Thyroid gland (tissue), 4 donors: ENCODE measurements around the gene CEBPG. TPM values are rescaled to one million over a fixed set of nuclear protein-coding genes. Genes with fewer than 3 reads are reported as not detected.

Experiments
- DNase-seq, 2 donors: peaks; one replicate each; pipeline ENCODE4 v3.0.0-alpha.2; 2019
- H3K27ac ChIP-seq, 3 donors: fragments of 200-600 bp; sonication (generic); 1 replicate in 2 of 3; 2 replicates in 1 of 3; pipeline ENCODE4 v1.5.1; 2016 to 2019; ENCODE audit warnings: mild to moderate bottlenecking in 1 of 3, moderate library complexity in 1 of 3
- H3K27me3 ChIP-seq: fragments of 200-600 bp; sonication (generic); one replicate; pipeline ENCODE4 v1.5.1; 2019
- H3K36me3 ChIP-seq, 2 donors: fragments of 200-600 bp; sonication (generic); one replicate each; pipeline ENCODE4 v1.5.1; 2016 to 2019
- H3K4me1 ChIP-seq, 2 donors: fragments of 200-600 bp; sonication (generic); one replicate each; pipeline ENCODE4 v1.5.1; 2017 to 2019
- H3K4me3 ChIP-seq, 3 donors: fragments of 200-600 bp; sonication (generic); replicated peaks in 1 of 3; 1 replicate in 2 of 3; 2 replicates in 1 of 3; pipeline ENCODE4 v1.5.1; 2016; ENCODE audit warnings: mild to moderate bottlenecking in 1 of 3
- H3K9me3 ChIP-seq: fragments of 200-600 bp; sonication (generic); one replicate; pipeline ENCODE4 v1.5.1; 2017
- CTCF ChIP-seq, 6 experiments: fragments of 200-600 bp in 3 of 6; fragments of 450-650 bp in 3 of 6; sonication (generic) in 3 of 6; IDR thresholded peaks; one replicate each; pipeline ENCODE4 v1.5.1; 2016 to 2019; ENCODE audit warnings: antibody characterized with exemption in 6 of 6, mild to moderate bottlenecking in 2 of 6, inconsistent platforms in 1 of 6, moderate library complexity in 1 of 6
- POLR2A ChIP-seq, 2 donors: fragments of 450-650 bp; IDR thresholded peaks; one replicate each; pipeline ENCODE4 v1.6.1; 2017; ENCODE audit warnings: antibody characterized with exemption in 2 of 2, mild to moderate bottlenecking in 2 of 2, moderate library complexity in 1 of 2
- WGBS, 2 donors: methylation state at CpG; one replicate each; pipeline ENCODE4 v1.1.5; 2017; 5-methylcytosine and 5-hydroxymethylcytosine counted together
- intact Hi-C: fragments of 100-400 bp; cut with DNase I; formaldehyde crosslinking; loops from one replicate; pipeline ENCODE4 v1.15.1; 2023
- total RNA-seq, 4 donors: library from RNA; depleted of rRNA; stranded (reverse); fragments of >200 nt; gene quantifications; one replicate each; pipeline ENCODE4 v1.2.3, GENCODE V29; 2016

Gene CEBPG
- total RNA-seq, 4 donors from 2014 or later, result 19.8 to 33.8 (median 26.7) TPM

- 27 to 31% methylated on average over 13 of the region's 13 CpGs for WGBS, 2 donors
- intact Hi-C loops, result loop anchor here (2.0 kb wide), 1 partner anchor 340 kb away; no protein-coding TSS in a partner anchor
Measured at GRCh38 chr19:33430674-33431277, 57.3 kb downstream of the CEBPG start.

GRCh38 chr19:33432015-33432414 lies 58.5 kb downstream of the CEBPG start:
- Histone ChIP-seq H3K4me1 (peaks cover 4 to 11% of the 10 kb centered on the region in 2 donors), H3K4me3 (no peak overlapping the region), H3K9me3 (no peaks in the 10 kb centered on the region), H3K27ac (no peak overlapping the region), H3K27me3 (no peaks in the 10 kb centered on the region), H3K36me3 (no peaks in the 10 kb centered on the region)
- DNase-seq, result peak; percentile 72 to 81
- TF ChIP-seq POLR2A (IDR thresholded peaks at IDR 0.05) (no peak), CTCF (IDR thresholded peaks at IDR 0.05) (no peak)
- intact Hi-C loops, result no loop called here
- WGBS, 2 donors, result 19 to 20% methylated on average over 5 of the region's 5 CpGs

More at GRCh38 chr19:33430674-33431277, 57.3 kb downstream of the CEBPG start:
- H3K4me1 ChIP-seq, result peaks cover 4 to 11% of the 10 kb centered on the region in 2 donors
- no peak overlapping the region for H3K4me3 ChIP-seq
- H3K36me3 ChIP-seq, result no peaks in the 10 kb centered on the region
- no peaks in the 10 kb centered on the region for H3K9me3 ChIP-seq
- DNase-seq, result peak; percentile 65 to 69
- no peak overlapping the region for H3K27ac ChIP-seq
- H3K27me3 ChIP-seq, result no peaks in the 10 kb centered on the region
- no peak for TF ChIP-seq POLR2A (IDR thresholded peaks at IDR 0.05)
- TF ChIP-seq CTCF (IDR thresholded peaks at IDR 0.05), result peak; percentile 26 to 79 (median 53)

Other genes with a start within 250 kb of the CEBPG start
- not detected for gene WDR88, start 241.6 kb upstream of the CEBPG start, total RNA-seq
- gene LRP3, start 179.4 kb upstream of the CEBPG start, total RNA-seq, result 10 to 100 TPM; 33.3 to 49.9 (median 39.0) TPM
- gene SLC7A10, start 147.9 kb upstream of the CEBPG start, total RNA-seq, result 1 to 10 TPM in 1 of 4 donors, under 1 TPM in 3; 0.29 to 2.7 (median 0.78) TPM
- 10 to 100 TPM; 12.9 to 31.0 (median 17.4) TPM for gene CEBPA, start 71.2 kb upstream of the CEBPG start, total RNA-seq
- 100 to 1,000 TPM in 2 of 4 donors, 10 to 100 TPM in 2; 76.8 to 121 (median 102) TPM for gene PEPD, start 148.1 kb downstream of the CEBPG start, total RNA-seq
- gene CHST8, start 248.2 kb downstream of the CEBPG start, total RNA-seq, result 1 to 10 TPM in 2 of 4 donors, under 1 TPM in 1, not detected in 1; 0.83 to 2.6 (median 1.4) TPM